A204.1 (cell line): ENCODE results near the gene HPS1.

Source experiments
- FAIRE-seq: peaks from 2 replicates; lab custom pipeline; 2012; peaks lifted over from hg19 to GRCh38; lab: Jason Lieb, UNC

The HPS1 gene

DNA sequence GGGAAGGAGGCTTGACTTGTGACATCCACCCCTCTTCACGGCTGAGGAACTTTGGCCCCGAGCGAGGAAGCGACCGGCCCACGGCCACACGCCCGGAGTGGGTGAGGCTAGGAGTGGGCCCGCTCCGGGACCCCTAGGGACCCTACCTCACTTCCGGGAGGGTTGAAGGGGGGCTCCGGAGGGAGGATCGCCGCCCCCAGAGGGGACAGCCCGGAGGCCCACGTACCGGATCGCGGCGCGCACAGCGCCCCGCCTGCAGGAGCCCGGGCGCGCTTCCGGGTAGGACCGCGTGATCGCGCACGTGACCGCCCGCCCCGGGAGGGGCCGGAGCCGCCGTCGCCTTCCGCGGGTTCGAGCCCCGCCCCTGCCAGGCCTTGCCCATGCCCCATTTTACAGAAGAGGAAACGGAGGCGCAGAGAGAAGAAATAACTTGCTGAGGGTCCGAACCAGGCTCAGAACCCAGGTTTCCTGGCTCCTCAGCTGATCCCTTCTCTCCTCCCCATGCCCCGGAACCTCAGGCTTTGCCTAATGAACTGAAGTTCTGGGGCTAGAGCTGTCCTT lies at the start of gene HPS1:
Gene HPS1, minus strand, starts transcription at position 275 of the 561 bp plus-strand sequence. CDS start 3,695 bp downstream, outside the sequence.
- FAIRE-seq = no peak

DNA sequence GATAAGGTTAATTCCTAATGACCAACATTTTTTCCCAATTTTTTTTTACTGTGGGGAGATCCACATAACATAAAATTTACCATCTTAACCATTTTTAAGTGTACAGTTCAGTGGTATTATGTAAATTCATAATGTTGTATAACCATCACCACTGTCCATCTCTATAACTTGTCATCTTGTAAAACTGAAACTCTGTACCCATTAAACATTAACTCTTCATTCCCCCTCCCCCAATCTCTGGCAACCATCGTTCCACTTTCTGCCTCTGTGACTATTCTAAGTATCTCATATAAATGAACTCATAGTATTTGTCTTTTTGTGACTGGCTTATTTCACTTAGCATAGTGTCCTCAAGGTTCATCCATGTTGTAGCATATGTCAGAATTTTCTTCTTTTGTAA lies 46.0 kb upstream of the HPS1 start:
- FAIRE-seq = no peak

DNA sequence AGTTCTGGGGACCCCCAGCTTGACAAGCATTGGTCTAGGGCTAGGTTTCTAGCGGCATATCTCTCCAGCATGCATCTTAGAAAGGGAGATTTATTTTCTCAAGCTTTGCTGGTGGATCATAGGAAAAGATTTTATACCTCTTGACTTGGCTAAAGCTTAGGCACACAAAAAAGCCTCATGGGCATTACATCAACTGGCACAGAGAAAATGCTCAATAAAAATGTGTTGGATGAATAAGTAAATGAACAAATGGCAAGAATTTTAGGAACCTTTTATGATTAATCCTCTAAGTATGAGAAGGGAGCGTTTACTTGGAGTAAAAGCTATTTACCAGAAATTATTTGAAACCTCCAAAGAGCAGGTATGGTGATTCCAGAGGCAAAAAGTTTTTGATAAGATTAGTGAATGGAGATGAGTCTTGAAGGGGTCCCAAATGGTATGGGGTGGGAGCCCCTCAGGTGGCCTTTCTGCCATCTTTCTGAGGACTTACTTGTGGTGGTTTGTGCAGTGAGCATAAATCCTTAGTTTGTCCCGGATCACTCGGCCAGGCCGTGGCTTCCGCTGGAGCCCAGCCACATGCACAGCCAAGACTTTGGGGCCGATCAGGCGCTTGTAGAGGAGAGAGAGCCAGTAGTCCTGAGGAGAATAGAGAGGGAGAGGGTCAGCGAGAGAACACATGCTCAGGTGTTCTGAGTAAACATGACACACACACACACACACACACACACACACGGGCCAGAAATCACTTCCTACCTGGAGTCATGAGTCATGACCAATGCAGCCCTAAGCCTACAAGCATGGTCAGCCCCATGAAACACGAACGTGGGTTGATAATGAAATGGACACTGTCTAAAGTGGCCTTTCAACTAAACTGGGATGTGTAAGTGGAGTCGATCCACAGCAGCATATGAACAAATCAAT lies 43.1 kb upstream of the HPS1 start:
- no peak for FAIRE-seq

DNA sequence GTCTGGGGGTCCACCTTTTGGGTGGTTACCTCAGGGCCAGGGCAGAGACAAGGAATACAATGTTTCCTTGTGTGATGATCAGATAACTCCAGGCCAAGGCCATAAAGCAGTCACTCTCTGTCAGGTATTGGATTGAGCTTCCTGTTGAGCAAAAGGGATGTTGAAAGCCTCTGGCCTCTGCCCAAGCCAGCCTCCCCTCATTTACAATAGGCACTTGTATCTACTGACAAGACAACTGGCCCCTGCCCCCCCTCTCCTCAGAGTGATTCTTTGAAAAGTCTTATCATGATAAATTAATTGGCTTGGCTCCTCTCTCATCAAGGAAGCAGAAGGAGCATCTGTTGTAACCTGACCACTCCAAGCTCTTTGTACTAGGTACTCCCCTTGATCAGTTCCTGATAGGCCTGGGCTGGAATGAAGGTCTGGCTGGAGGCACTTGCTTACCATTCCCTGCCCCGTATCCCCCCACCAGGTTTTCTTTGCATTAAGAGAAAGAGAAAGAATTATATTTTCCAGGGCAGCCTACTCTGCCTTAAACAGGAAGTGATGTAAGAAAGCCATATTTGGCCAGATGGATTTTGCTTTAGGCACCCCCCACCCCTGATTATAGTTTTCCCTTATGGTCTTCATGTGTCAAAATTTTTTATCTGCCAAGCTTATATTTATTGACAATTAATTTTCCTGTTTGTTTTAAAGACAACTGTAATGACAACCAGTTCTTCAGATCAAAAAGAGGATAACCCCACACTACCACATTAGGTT lies 42.1 kb upstream of the HPS1 start:
- no peak for FAIRE-seq

DNA sequence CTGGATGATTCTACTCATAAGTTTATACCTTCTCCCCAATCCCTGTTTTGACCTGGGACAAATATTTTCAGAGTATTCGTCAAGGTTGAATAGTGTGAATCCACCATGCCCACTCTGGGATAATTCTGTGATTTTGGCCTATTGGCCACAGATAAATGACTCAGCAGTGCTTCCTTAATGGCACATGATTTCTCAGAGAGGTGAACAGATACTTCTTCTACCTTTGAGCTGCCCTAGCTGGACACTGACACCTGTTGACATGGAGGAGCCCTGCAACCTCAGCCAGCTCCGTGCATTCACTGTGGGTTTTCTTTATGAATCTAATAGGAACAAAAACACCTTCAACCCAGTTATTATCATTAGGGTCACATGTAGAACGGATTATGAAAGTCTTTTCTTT lies 40.9 kb upstream of the HPS1 start:
- no peak for FAIRE-seq

DNA sequence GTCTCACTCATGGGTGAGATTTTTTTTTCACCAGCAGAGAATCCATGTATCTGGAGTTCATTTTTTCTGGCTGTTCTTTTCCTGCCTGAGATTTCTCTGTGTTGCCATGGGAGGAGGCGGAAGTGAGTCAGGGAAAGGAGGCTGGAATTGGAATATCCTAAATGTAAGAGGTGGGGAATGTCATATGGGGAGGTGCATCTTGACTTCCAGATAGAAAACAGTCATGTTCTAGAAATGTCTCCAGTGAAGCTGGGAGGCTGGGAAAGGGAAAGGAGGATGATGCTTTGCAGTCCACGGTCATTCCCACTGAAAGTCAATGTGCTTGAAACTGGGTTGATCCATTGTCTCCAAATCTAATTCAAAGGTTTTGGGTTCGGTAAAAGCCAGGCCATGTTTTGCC lies 39.7 kb upstream of the HPS1 start:
- FAIRE-seq = no peak

DNA sequence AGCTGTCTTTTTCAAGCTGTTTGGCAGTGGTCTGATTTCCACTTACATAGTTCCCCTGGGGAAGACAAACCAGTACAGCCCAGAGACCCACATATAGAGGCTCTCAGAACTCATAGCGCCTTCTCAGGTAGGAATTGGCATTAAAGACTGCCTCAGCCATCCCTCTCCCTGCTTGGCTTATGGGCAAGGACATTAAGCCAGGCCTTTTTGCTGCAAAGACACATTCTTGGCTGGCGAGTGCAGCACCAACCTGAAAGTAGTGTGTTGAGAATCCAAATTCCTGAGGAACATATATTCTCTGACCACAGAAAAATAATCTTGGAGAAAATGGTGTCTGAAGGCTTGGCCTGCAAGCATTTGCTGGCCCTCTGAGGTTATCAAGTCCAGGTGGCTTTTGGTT lies 39.2 kb upstream of the HPS1 start:
- no peak for FAIRE-seq

DNA sequence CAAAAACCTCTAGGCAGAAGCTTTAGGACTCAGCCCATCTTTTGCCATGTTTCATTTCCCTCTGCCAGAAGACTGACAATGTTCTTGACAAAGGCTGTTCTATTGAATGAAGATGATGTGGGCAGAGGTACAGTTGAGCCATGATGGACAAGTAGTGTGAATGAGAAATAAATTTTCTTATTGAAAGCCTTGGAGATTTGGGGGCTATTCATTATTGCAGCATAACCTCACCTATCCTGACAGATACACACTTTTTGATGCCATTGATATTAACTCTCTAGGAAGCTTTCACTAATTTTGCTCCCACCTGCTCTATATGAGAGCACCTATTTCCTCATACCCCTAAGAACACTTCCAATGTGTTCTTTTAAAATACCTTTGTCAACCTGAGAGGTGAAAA lies 36.9 kb upstream of the HPS1 start:
- no peak for FAIRE-seq

DNA sequence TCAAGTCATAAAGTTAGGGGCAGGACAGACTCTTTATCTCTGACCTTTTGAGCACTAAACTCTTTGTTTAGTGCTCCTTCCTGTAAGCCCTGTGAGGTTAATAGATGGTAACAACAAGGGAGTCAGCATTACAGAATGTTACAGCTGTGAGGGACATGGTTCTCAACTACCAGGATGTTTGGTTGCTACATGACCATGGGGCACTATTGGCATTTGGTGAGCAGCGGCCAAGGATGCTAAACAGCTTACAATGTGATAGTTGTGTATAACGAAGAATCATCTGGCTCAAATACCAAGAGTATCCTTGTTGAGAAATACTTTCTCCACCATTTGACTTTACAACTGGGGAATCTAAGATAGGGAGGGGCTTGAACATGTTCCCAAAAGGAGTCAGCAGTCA lies 35.4 kb upstream of the HPS1 start:
- no peak for FAIRE-seq

DNA sequence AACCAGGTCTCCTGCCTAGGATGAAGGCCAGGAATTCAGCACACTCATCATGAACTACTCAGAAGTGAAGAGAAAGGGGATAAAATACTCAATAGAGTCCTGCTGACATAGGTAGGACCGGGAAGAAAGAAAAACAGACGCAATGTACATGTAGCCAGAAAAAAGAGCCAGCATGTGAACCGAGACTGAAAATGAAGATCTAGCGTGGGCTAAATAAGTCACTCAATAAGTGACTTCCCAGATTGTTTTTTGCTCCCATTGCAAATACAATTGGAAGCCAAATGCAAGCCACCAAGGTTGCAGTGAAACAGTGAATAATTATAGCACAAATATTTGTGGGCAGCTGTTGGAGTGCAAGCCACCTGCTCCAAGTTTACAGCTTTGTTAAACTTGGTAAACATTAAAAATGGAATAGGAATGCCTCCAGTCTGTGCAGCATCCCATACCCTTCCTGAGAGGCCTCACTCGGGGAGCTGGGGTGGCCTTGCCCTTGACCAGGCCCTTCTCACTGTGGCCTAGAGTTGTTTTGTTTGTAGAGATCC lies 34.7 kb upstream of the HPS1 start:
- FAIRE-seq = no peak

DNA sequence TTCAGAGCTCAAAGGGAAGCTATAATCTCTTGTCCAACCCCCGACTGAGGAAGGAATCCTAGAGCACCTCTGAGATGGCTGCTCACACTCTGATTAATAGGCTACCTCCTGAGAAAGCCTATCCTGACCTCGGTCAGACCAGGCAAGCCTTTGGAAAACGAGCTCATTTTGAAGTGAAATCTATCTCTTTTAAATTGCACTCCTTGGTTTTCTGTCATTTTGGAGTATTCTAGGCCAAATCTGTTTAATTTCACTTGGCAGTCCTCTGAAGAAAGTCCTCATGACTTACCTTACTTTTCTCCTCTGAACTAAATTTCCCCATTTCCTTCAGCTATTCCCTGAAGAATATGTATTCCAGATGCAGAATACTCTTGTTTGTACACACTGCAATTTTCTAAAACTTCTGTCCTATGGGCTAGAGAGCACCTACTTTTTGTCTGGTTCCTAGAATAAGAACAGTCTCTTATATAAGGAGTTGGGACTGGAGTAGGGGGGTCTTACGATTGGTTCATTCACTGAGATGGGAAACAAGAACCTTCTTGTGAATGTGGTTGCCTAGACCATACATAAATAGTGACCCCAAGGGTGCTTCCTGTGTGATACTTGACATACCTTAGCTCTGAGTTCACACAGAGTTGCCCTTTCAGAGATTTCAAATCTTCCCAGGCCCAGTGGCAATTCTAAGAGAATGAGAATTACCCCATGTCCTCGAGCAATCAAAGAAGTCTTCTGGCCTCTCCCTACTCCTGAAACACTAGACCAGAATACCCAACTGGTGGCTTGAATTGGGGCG lies 31.9 kb upstream of the HPS1 start:
- FAIRE-seq = no peak

DNA sequence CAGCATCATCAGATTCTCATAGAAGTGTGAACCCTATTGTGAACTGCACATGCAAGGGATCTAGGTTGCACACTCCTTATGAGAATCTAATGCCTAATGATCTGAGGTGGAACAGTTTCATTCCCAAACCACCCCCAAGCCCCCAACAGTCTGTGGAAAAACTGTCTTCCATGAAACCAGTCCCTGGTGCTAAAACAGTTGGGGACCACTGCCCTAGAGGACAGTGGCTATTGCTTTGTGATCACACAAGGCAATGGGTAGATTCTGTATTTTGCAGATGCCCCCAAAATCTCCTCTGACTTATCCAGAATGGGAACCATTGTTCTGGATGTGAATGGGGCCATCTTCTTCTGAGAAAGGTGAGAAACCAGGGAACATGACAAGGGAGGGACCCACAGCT lies 31.1 kb upstream of the HPS1 start:
- no peak for FAIRE-seq

DNA sequence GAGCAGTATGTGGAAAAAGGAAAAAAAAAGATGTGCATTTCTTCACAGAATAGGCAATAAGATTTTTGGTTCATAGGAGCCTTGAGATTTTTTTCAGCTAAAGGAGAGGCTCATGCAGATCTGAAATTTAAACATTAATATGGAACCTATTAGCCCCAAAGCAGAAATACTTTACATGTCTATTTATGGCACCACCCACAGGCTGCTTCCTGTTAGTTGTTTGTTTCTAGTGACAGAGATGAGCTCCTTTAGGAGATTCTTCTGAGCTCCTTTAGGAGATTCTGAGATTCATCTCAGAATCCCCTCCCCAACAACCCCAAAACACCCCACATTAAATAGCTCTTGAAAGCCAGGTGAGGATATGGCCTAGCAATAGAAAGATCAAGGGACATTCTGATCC lies 27.9 kb upstream of the HPS1 start:
- FAIRE-seq = no peak

DNA sequence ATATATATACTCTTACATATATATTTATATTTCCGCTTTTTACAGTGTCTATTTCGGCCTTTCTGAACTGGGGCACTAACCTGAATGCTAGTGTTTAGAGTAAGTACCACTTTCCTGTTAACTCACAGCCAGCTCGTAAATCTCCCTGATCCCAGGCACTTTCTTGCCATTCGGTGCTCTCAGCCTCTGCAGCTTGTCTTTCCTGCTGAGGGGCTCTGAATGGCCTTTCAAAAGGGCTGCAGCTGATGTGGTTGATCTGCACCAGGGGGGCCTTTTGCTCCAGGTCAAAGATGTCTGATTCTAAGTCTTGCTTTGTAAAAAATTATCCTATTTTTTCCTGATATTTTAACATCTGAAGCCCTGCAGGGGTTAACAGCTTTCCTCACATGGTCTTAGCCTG lies 25.5 kb upstream of the HPS1 start:
- no peak for FAIRE-seq

DNA sequence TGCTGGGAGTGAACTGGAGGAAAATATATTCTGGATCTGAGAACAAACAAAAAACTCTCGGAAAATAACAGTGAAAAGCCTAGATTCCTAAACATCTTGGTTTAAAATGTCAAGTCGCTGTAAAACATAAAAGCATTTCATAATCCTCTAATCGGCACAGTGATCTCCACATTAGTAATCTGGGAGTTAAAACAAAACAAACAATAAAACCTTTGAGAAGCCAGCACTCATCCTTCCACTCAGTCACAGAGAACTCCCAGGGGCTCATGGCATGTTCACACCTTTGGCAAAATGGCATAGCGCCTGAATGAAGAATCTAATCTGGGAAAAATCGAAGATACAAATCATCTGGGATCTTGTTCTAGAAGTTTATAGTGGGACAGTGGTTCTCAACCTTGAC lies 24.1 kb upstream of the HPS1 start:
- FAIRE-seq = no peak

DNA sequence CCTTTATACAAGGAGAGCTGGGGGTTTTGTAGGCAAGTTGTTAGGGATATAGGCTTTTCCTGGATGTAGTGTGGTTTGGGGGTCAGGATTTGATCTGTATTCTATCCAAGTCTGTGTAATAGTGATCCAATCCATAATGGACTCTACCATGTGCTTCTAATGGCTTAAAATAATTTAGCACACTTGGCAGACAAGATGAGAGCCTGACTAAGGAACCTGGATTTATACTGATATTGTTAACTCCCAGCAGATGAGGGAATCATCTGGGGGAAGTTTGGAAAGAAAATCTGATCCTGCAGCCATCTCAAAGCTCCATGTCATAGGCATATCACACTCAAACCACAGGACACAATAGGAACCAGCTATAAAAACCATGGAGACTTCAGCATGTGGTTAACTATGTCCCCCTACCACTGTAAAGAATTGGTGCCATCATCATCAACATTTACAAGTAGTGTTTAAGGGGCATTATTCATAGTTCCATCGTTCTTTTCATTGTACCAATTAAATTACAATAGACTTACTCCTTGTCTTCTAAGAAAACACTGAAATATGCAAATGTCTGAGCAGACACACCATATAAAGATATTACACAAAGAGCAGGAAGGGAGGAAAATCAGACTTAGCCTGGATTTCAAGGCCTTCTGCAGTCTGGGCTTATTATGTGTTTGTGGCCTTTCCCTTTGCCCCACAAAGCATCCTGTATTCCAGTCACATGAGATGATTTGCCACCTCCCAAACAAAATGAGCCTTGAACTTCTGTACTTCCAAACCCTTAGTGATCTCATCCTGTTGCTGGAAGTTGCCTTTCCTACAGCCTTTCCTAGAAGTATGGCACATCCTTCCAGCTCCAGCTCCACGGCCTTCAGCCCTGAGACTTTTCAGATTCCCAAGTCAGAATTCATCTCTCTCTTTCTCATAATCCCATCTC lies 22.5 kb upstream of the HPS1 start:
- FAIRE-seq = no peak

DNA sequence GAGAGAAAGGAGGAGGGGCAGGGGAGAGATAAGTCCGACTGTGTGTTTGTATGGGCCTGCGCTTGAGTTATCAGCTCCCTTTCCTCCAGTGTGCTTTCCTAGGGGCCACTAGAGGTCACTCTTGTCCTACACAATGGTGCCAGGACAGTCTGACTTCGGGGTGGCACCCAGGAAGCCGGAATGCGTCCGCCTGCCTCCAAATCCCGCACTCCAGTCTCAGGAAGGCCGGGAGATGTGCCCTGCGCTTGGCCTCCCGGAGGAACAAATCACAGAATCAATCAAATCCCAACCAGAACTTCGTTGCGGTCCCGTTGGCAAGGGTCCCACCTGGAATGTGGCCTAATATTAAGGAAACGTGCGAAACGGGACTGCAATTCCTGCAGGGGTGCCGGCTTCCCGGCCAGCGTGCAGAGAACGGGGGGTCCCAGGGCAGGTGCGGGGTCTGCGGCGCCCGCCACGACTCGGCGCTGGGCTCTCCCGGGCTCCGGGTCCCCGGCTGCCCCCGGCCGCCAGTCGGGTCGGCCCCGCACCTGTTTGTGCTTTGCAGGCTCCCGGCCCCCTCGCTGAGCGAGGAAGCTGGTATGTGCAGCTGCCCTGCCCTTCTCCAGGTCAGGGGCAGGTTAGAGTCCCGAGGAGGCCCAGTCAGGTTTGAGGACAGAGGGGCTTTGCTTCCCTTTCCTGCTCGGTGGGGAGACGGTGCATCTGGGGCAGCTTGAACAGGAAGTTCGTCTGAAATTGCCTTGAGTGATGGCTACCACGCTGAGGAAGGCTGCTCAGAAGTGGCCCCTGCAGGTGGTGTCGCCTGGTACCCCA lies 21.0 kb upstream of the HPS1 start:
- FAIRE-seq = peak; percentile 23

DNA sequence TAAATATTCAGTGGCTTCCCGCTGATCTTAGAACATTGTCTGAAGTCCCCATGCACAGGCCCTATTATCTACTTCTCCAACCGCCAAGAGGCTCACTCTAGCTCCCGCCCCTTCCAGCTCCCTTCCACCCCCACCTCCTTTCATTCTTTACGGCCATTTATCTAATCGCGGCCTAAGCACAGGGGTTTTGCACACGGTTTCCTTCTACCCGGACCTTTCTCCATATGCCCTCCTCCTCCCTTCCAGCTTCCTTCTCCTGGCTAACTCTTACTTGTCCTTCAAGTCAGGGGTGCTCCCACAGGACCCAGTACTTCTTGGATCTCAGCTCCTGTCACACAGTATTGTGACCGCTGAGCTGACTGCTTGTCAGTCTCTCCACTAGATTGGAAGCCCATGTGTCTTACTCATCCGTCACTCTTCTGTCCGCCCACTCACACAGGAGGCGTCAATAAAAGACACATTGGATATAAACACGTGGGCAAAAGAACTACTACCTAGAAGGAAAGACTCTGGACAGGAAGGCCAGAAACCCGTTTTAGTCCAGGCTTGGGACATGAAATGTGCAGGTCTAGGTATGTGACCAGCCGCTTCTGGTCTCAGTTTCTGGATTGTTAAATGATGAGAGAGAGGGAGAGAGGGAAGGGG lies 20.2 kb upstream of the HPS1 start:
- no peak for FAIRE-seq

DNA sequence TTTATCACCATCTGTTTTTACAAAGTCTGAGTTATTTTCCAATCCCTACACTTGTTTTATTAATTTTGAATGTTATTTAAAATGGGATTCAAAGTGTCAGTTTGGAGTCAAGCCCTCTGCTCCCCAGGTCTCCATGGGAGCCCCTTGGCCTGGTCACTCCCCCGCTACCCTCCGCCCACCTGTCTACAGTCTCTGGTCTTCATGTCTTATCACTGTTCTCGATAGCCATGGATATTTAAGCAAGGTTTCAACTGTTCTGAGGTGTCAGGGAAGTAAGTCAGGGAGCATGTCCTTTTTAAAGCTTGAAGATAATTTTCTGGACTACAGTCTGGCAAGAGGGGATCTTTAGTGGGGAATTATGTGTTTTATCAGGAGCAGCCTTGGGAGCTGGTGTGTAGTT lies 19.1 kb upstream of the HPS1 start:
- FAIRE-seq = no peak
